Stomach (tissue), 4 donors: Measurements from ENCODE around the gene RPH3AL.

Experiments
- CTCF ChIP-seq, 7 experiments: fragments of 450-650 bp in 4 of 7; fragments of 200-600 bp in 3 of 7; sonication (generic) in 3 of 7; IDR thresholded peaks; one replicate each; pipeline ENCODE4 v1.5.1; 2016 to 2019; ENCODE audit warnings: antibody characterized with exemption in 7 of 7, control low read depth in 2 of 7, mild to moderate bottlenecking in 1 of 7
- EP300 ChIP-seq: sonication (generic); formaldehyde crosslinking; IDR thresholded peaks from one replicate; pipeline ENCODE4 v1.6.1; 2017; ENCODE audit warnings: antibody characterized with exemption
- POLR2A ChIP-seq, 4 donors: fragments of 450-650 bp; IDR thresholded peaks; one replicate each; pipeline ENCODE4 v1.6.1; 2016; ENCODE audit warnings: antibody characterized with exemption in 4 of 4, control low read depth in 2 of 4, mild to moderate bottlenecking in 1 of 4, moderate library complexity in 1 of 4
- POLR2AphosphoS5 ChIP-seq, 3 donors: sonication (generic); formaldehyde crosslinking; IDR thresholded peaks; one replicate each; pipeline ENCODE4 v1.6.1; 2016; ENCODE audit warnings: antibody characterized with exemption in 3 of 3

GRCh38 chr17:360092-360750 is 7.6 kb upstream of the RPH3AL start:
- no peak for TF ChIP-seq CTCF (IDR thresholded peaks at IDR 0.05)
- TF ChIP-seq POLR2A (IDR thresholded peaks at IDR 0.05), result no peak
- no peak for TF ChIP-seq EP300
- no peak for TF ChIP-seq POLR2AphosphoS5 (IDR thresholded peaks at IDR 0.05)
